ENCODE results near the gene NHP2. TPM values are rescaled to one million over a fixed set of nuclear protein-coding genes. Genes with fewer than 3 reads are reported as not detected.

Gene NHP2
- total RNA-seq, 1 experiment from 2014 or later: 263 TPM

GRCh38 chr5:178104492-178104891 is 49.2 kb downstream of the NHP2 start:
- 0 out of 2 replicates have a peak, but pooled peaks cover 2% of the 10 kb centered on the region for H3K36me3 Mint-ChIP-seq
- ChIA-PET CTCF (interaction anchor here (0.7 to 1.1 kb wide), 3 partner anchors 16 to 41 kb away, joined by 3 to 4 read pairs (median 3); no protein-coding TSS in a partner anchor), POLR2A (no interaction called here)
- ATAC-seq: no peak
- no peak for DNase-seq (ENCODE audit: low spot score)
- TF ChIP-seq, protein P1, sequence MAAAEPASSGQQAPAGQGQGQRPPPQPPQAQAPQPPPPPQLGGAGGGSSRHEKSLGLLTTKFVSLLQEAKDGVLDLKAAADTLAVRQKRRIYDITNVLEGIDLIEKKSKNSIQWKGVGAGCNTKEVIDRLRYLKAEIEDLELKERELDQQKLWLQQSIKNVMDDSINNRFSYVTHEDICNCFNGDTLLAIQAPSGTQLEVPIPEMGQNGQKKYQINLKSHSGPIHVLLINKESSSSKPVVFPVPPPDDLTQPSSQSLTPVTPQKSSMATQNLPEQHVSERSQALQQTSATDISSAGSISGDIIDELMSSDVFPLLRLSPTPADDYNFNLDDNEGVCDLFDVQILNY (CRISPR knock-in tag; IDR thresholded peaks at IDR 0.05): no peak
- TF ChIP-seq, protein P2, sequence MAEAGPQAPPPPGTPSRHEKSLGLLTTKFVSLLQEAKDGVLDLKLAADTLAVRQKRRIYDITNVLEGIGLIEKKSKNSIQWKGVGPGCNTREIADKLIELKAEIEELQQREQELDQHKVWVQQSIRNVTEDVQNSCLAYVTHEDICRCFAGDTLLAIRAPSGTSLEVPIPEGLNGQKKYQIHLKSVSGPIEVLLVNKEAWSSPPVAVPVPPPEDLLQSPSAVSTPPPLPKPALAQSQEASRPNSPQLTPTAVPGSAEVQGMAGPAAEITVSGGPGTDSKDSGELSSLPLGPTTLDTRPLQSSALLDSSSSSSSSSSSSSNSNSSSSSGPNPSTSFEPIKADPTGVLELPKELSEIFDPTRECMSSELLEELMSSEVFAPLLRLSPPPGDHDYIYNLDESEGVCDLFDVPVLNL (CRISPR knock-in tag; IDR thresholded peaks at IDR 0.05; ENCODE audit: borderline replicate concordance, low read depth): no peak
- TF ChIP-seq GRHL2 (CRISPR knock-in tag; IDR thresholded peaks at IDR 0.05; ENCODE audit: insufficient replicate concordance, severe bottlenecking) (no peak), ZNF138 (CRISPR knock-in tag; conservative IDR thresholded peaks at IDR 0.05) (no peak), EMX1 (CRISPR knock-in tag; IDR thresholded peaks at IDR 0.05) (no peak), ZNF416 (CRISPR knock-in tag; IDR thresholded peaks at IDR 0.05) (no peak), KAT7 (CRISPR knock-in tag; IDR thresholded peaks at IDR 0.05; ENCODE audit: borderline replicate concordance) (no peak), NR1H2 (CRISPR knock-in tag; IDR thresholded peaks at IDR 0.05) (no peak), CDX4 (CRISPR knock-in tag; IDR thresholded peaks at IDR 0.05; ENCODE audit: borderline replicate concordance) (no peak), ZNF232 (CRISPR knock-in tag; IDR thresholded peaks at IDR 0.05) (no peak), JUN (CRISPR knock-in tag; IDR thresholded peaks at IDR 0.05) (no peak)
- TF ChIP-seq, protein P3, sequence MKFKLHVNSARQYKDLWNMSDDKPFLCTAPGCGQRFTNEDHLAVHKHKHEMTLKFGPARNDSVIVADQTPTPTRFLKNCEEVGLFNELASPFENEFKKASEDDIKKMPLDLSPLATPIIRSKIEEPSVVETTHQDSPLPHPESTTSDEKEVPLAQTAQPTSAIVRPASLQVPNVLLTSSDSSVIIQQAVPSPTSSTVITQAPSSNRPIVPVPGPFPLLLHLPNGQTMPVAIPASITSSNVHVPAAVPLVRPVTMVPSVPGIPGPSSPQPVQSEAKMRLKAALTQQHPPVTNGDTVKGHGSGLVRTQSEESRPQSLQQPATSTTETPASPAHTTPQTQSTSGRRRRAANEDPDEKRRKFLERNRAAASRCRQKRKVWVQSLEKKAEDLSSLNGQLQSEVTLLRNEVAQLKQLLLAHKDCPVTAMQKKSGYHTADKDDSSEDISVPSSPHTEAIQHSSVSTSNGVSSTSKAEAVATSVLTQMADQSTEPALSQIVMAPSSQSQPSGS (CRISPR knock-in tag; IDR thresholded peaks at IDR 0.05; ENCODE audit: borderline replicate concordance, low read depth): no peak
- TF ChIP-seq, protein P4, sequence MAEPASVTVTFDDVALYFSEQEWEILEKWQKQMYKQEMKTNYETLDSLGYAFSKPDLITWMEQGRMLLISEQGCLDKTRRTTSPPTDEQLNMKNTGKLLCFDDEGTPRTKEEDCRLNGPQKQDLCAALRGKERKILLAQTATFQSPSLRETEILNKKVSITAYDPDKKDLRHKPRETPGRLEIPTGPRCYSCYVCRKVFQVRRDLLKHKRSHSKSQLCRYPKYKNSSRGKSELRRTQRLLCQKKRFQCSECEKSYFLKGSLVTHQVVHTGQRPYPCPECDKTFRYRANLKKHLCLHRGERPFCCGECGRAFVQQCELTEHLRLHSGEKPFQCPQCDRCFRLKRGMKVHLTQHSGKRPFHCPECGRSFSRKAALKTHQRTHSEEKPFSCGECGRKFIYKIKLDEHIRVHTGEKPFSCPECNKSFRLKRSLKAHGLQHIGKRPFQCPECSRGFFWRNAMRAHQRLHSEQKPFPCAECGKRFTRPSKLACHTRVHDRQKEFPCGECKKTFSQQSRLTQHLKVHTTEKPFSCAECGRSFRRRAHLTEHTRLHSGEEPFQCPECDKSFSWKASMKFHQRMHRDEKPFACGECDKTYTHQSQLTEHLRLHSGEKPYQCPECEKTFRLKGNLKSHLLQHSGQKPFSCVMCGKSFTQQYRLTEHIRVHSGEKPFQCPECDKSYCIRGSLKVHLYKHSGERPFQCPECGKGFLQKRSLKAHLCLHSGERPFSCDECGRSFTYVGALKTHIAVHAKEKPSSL (CRISPR knock-in tag; conservative IDR thresholded peaks at IDR 0.05): no peak
- TF ChIP-seq, protein P5, sequence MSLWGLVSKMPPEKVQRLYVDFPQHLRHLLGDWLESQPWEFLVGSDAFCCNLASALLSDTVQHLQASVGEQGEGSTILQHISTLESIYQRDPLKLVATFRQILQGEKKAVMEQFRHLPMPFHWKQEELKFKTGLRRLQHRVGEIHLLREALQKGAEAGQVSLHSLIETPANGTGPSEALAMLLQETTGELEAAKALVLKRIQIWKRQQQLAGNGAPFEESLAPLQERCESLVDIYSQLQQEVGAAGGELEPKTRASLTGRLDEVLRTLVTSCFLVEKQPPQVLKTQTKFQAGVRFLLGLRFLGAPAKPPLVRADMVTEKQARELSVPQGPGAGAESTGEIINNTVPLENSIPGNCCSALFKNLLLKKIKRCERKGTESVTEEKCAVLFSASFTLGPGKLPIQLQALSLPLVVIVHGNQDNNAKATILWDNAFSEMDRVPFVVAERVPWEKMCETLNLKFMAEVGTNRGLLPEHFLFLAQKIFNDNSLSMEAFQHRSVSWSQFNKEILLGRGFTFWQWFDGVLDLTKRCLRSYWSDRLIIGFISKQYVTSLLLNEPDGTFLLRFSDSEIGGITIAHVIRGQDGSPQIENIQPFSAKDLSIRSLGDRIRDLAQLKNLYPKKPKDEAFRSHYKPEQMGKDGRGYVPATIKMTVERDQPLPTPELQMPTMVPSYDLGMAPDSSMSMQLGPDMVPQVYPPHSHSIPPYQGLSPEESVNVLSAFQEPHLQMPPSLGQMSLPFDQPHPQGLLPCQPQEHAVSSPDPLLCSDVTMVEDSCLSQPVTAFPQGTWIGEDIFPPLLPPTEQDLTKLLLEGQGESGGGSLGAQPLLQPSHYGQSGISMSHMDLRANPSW (CRISPR knock-in tag; conservative IDR thresholded peaks at IDR 0.05; ENCODE audit: low read depth): no peak
- TF ChIP-seq, protein P6, sequence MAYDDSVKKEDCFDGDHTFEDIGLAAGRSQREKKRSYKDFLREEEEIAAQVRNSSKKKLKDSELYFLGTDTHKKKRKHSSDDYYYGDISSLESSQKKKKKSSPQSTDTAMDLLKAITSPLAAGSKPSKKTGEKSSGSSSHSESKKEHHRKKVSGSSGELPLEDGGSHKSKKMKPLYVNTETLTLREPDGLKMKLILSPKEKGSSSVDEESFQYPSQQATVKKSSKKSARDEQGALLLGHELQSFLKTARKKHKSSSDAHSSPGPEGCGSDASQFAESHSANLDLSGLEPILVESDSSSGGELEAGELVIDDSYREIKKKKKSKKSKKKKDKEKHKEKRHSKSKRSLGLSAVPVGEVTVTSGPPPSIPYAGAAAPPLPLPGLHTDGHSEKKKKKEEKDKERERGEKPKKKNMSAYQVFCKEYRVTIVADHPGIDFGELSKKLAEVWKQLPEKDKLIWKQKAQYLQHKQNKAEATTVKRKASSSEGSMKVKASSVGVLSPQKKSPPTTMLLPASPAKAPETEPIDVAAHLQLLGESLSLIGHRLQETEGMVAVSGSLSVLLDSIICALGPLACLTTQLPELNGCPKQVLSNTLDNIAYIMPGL (CRISPR knock-in tag; IDR thresholded peaks at IDR 0.05): no peak
- TF ChIP-seq, protein P7, sequence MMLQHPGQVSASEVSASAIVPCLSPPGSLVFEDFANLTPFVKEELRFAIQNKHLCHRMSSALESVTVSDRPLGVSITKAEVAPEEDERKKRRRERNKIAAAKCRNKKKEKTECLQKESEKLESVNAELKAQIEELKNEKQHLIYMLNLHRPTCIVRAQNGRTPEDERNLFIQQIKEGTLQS (CRISPR knock-in tag; conservative IDR thresholded peaks at IDR 0.05): no peak
- 0 out of 2 replicates have a peak, but pooled peaks cover 3% of the 10 kb centered on the region for H3K9me3 Mint-ChIP-seq
- peaks cover 15% of the 10 kb centered on the region for H3K4me1 Mint-ChIP-seq
- H3K4me3 Mint-ChIP-seq: no peak overlapping the region
- no peaks in the 10 kb centered on the region; the same call in 1 of the 2 replicates for H3K27me3 Mint-ChIP-seq (ENCODE audit: low read depth)
- no peak overlapping the region for H3K27ac Mint-ChIP-seq
